ENCODE data around the gene RAMAC.
A peak's percentile ranks its signal among the peaks of the same experiment; 100 is the strongest.
"Not testable (repeated sequence)": the region's sequence is repeated elsewhere in the genome, so short reads cannot be mapped to it uniquely, and the experiment has no call there.

Gene RAMAC

DNA sequence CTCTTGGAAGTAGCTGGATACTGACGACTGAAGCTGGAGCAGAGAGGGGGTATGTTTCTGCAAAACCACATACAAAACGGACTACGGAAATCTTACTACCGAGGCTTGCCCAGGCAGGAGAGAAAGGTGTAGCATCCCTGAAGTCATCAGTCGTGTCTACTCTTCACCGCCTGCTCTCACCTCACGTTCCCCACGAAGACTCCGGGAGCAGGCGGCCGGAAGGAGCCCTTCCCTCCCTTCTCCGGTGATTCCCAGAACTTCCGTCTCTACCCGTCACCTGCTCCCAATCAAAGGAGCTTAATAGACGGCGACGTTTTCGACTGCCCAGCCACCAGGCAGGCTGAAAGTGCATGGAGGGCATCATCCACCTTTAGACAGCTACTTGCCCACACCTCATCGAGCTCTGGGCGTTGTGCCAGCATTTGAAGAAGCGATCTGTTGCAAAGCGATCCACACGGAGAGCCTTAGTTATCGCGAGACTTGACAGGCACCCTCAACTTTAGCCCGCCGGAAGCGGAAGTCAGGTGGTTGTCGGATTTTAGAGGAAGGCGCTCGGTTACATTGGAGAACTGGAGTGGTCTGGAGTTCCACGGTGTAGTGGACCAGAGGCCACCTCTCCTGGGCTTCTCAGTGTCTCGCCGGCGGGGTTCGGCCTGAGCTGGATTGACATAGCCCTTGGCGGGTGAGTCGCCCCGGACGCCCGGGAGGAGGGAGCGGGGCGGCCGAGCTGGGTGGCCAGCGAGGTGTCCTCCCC is at the start of gene RAMAC:
Gene RAMAC (plus strand): TSS at position 523 of the 754 bp plus-strand sequence. CDS start 2,809 bp downstream, outside the sequence.
- H3K4me3 Mint-ChIP-seq = peak within 1 kb of the TSS; percentile 95
- no peaks in the 10 kb centered on the region for H3K27me3 Mint-ChIP-seq
- peaks cover 14% of the 10 kb centered on the region for H3K36me3 Mint-ChIP-seq
- peak within 1 kb of the TSS; percentile 98 for H3K27ac Mint-ChIP-seq
- ATAC-seq = peak; percentile 97
- H3K4me1 Mint-ChIP-seq = peaks cover 21% of the 10 kb centered on the region
- no peaks in the 10 kb centered on the region for H3K9me3 Mint-ChIP-seq

- H3K4me1 Mint-ChIP-seq = peaks cover 37% of the 10 kb centered on the region
- H3K36me3 Mint-ChIP-seq = peaks cover 53% of the 10 kb centered on the region
- H3K4me3 Mint-ChIP-seq = no peak overlapping the region
- peaks cover 33% of the 10 kb centered on the region for H3K27me3 Mint-ChIP-seq
- ATAC-seq = no peak
- no peak overlapping the region for H3K27ac Mint-ChIP-seq
- peaks cover 4% of the 10 kb centered on the region for H3K9me3 Mint-ChIP-seq
Measured at GRCh38 chr15:82936966-82937711, 48.9 kb upstream of the RAMAC start.

DNA sequence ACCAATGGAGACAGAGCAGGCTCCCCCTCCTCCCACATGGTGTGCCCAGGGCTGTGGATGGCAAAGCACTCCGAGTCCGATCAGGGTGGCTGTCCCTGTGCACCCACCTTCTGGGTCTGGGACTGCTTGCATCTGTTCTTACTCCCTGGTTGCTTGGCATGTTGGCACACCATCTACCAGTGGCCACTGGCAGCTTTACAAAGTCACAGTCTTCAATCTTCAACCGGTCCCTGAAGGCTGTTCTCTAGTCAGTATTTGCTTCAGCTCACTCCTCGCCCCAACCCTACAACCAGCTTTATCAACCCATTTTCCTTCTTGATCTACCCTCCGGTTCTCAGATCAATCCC is 48.3 kb upstream of the RAMAC start:
- no peak for ATAC-seq
- peaks cover 36% of the 10 kb centered on the region for H3K4me1 Mint-ChIP-seq
- H3K27ac Mint-ChIP-seq = no peak overlapping the region
- H3K36me3 Mint-ChIP-seq = peaks cover 51% of the 10 kb centered on the region
- H3K9me3 Mint-ChIP-seq = peaks cover 4% of the 10 kb centered on the region
- H3K4me3 Mint-ChIP-seq = no peak overlapping the region
- H3K27me3 Mint-ChIP-seq = peaks cover 33% of the 10 kb centered on the region

DNA sequence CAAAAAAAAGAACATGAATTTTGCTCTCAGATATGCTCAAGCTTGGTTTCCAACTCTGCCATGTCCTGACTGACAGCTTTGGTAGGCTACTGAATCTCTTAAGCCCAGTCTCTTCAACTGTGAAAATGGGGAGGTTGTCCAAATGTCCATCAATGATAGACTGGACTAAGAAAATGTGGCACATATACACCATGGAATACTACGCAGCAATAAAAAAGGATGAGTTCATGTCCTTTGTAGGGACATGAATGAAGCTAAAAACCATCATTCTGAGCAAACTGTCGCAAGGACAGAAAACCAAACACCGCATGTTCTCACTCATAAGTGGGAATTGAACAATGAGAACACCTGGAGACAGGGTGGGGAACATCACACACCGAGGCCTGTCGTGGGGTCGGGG is 46.3 kb upstream of the RAMAC start:
- Mint-ChIP-seq H3K4me1 (peaks cover 16% of the 10 kb centered on the region), H3K36me3 (peaks cover 31% of the 10 kb centered on the region), H3K27me3 (peaks cover 32% of the 10 kb centered on the region)
- ATAC-seq, H3K4me3 Mint-ChIP-seq, H3K9me3 Mint-ChIP-seq, H3K27ac Mint-ChIP-seq: not testable (repeated sequence)

GRCh38 chr15:82942691-82943090 is 43.3 kb upstream of the RAMAC start:
- Mint-ChIP-seq H3K4me3 (no peak overlapping the region), H3K9me3 (peaks cover 3% of the 10 kb centered on the region), H3K27me3 (peaks cover 30% of the 10 kb centered on the region), H3K27ac (no peak overlapping the region), H3K4me1 (peaks cover 11% of the 10 kb centered on the region), H3K36me3 (peaks cover 36% of the 10 kb centered on the region)
- ATAC-seq = no peak

GRCh38 chr15:82943176-82943575 is 42.8 kb upstream of the RAMAC start:
- Mint-ChIP-seq H3K9me3 (peaks cover 3% of the 10 kb centered on the region), H3K4me1 (peaks cover 11% of the 10 kb centered on the region), H3K27ac (no peak overlapping the region), H3K36me3 (peaks cover 36% of the 10 kb centered on the region), H3K27me3 (peaks cover 27% of the 10 kb centered on the region), H3K4me3 (no peak overlapping the region)
- no peak for ATAC-seq

GRCh38 chr15:82944056-82944455 is 42.0 kb upstream of the RAMAC start:
- H3K4me1 Mint-ChIP-seq = peaks cover 11% of the 10 kb centered on the region
- peaks cover 27% of the 10 kb centered on the region for H3K36me3 Mint-ChIP-seq
- ATAC-seq = no peak

GRCh38 chr15:82944821-82945220 is 41.2 kb upstream of the RAMAC start:
- Mint-ChIP-seq H3K4me1 (peaks cover 11% of the 10 kb centered on the region), H3K36me3 (peaks cover 25% of the 10 kb centered on the region), H3K27ac (no peak overlapping the region), H3K4me3 (no peak overlapping the region), H3K9me3 (peaks cover 3% of the 10 kb centered on the region), H3K27me3 (peaks cover 14% of the 10 kb centered on the region)
- peak; percentile 58 for ATAC-seq

More at GRCh38 chr15:82944056-82944455, 42.0 kb upstream of the RAMAC start:
- Mint-ChIP-seq H3K27me3 (peaks cover 18% of the 10 kb centered on the region), H3K27ac (no peak overlapping the region), H3K4me3 (no peak overlapping the region), H3K9me3 (peaks cover 3% of the 10 kb centered on the region)

- Mint-ChIP-seq H3K27ac (no peak overlapping the region), H3K36me3 (peaks cover 25% of the 10 kb centered on the region), H3K4me3 (no peak overlapping the region), H3K4me1 (peaks cover 11% of the 10 kb centered on the region), H3K9me3 (peaks cover 3% of the 10 kb centered on the region), H3K27me3 (peaks cover 14% of the 10 kb centered on the region)
- ATAC-seq = no peak
Measured at GRCh38 chr15:82945326-82945725, 40.7 kb upstream of the RAMAC start.

- Mint-ChIP-seq H3K27ac (peak overlapping the region; percentile 1), H3K4me1 (peaks cover 11% of the 10 kb centered on the region), H3K36me3 (peaks cover 24% of the 10 kb centered on the region), H3K9me3 (peaks cover 3% of the 10 kb centered on the region), H3K27me3 (peaks cover 14% of the 10 kb centered on the region), H3K4me3 (no peak overlapping the region)
- ATAC-seq = no peak
Measured at GRCh38 chr15:82946155-82946701, 39.8 kb upstream of the RAMAC start.

GRCh38 chr15:82950295-82950694 is 35.7 kb upstream of the RAMAC start:
- Mint-ChIP-seq H3K36me3 (peaks cover 18% of the 10 kb centered on the region), H3K4me3 (no peak overlapping the region), H3K27ac (no peak overlapping the region), H3K4me1 (peaks cover 11% of the 10 kb centered on the region), H3K9me3 (peaks cover 3% of the 10 kb centered on the region), H3K27me3 (peaks cover 14% of the 10 kb centered on the region)
- ATAC-seq = peak; percentile 77

- peak; percentile 79 for ATAC-seq
Measured at GRCh38 chr15:82950746-82951370, 35.2 kb upstream of the RAMAC start.

DNA sequence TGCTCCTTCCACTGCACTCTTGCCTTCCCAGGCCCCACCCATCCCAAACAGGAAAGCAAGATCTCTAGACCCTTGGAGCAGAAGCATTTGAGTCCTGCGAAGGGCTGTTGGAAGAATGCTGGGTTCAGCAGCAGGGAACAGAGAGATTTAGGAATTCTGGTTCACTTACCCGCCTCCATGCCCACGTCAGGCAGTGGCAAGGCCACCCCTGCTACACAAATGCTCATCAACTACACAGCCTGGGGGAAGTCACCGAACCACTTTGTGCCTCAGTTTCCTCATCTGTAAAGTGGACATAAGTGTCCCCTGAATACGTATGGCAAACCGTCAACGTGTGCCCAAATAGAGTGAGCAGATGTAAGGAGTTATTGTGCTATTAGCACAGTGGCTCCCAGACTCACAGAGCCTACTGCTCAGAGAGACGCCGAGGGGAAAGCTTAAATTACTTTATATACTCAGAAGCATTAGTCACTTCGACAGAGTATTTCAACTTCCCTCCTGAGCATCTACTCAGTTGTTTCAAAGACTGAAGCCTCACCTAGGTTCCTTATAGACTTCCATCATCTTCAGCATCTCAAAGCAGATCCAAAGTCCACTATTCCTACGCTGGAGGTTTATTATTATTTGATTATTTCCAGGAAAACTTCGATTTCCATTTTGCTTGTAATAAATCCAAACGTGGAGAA is 34.4 kb upstream of the RAMAC start:
- Mint-ChIP-seq H3K27me3 (peaks cover 9% of the 10 kb centered on the region), H3K4me3 (no peak overlapping the region), H3K36me3 (peaks cover 18% of the 10 kb centered on the region), H3K9me3 (no peaks in the 10 kb centered on the region), H3K4me1 (peaks cover 5% of the 10 kb centered on the region), H3K27ac (no peak overlapping the region)
- ATAC-seq = peak; percentile 31

More at GRCh38 chr15:82950746-82951370, 35.2 kb upstream of the RAMAC start:
- H3K4me3 Mint-ChIP-seq = no peak overlapping the region
- H3K4me1 Mint-ChIP-seq = peaks cover 11% of the 10 kb centered on the region
- peaks cover 18% of the 10 kb centered on the region for H3K36me3 Mint-ChIP-seq
- peaks cover 14% of the 10 kb centered on the region for H3K27me3 Mint-ChIP-seq
- no peak overlapping the region for H3K27ac Mint-ChIP-seq
- H3K9me3 Mint-ChIP-seq = peaks cover 3% of the 10 kb centered on the region

GRCh38 chr15:82952158-82953081 is 33.6 kb upstream of the RAMAC start, which contains the start of gene HOMER2:
TSS of gene HOMER2 (minus strand) at chr15:82952720. CDS start at chr15:82952535, 185 bp downstream.
- H3K36me3 Mint-ChIP-seq = peaks cover 11% of the 10 kb centered on the region
- H3K27ac Mint-ChIP-seq = no peak within 1 kb of the TSS
- H3K9me3 Mint-ChIP-seq = no peaks in the 10 kb centered on the region
- H3K27me3 Mint-ChIP-seq = peaks cover under 1% of the 10 kb centered on the region
- peak within 1 kb of the TSS; percentile 68 for H3K4me3 Mint-ChIP-seq
- peak; percentile 69 for ATAC-seq
- no peaks in the 10 kb centered on the region for H3K4me1 Mint-ChIP-seq

Data from stimulated activated memory B cell treated with anti-CD40 and anti-IgM and Interleukin-4, amounts not matched to agents 10 μg/mL and 1 μg/mL and 100 μg/mL, for 72 hours (primary cell).